GM06990 (cell line): Measurements from ENCODE around the gene SLC39A7.

ENCODE experiments used
- DNase-seq: peaks from one replicate; pipeline ENCODE4 v3.0.0-alpha.2; 2011; ENCODE audit not compliant: insufficient read length; ENCODE audit errors: extremely low read depth
- H3K27me3 ChIP-seq: replicated peaks from 2 replicates; pipeline ENCODE4 v1.6.0; 2011; ENCODE audit warnings: low read length; ENCODE audit not compliant: control insufficient read depth, insufficient read depth
- H3K36me3 ChIP-seq: 2 replicates; pipeline ENCODE4 v1.5.1; 2011; ENCODE audit warnings: low read length; ENCODE audit not compliant: control insufficient read depth, insufficient read depth
- H3K4me3 ChIP-seq: replicated peaks from 2 replicates; pipeline ENCODE4 v1.5.1; 2011; ENCODE audit warnings: low read depth, mild to moderate bottlenecking, control low read depth, low read length
- TF ChIP-seq, protein P1 (sequence below): IDR thresholded peaks from 2 replicates; pipeline ENCODE4 v1.5.1; 2011; ENCODE audit warnings: low read length, control low read depth, mild to moderate bottlenecking, inconsistent platforms; ENCODE audit not compliant: insufficient read depth, poor library complexity, severe bottlenecking

SLC39A7 gene

DNA sequence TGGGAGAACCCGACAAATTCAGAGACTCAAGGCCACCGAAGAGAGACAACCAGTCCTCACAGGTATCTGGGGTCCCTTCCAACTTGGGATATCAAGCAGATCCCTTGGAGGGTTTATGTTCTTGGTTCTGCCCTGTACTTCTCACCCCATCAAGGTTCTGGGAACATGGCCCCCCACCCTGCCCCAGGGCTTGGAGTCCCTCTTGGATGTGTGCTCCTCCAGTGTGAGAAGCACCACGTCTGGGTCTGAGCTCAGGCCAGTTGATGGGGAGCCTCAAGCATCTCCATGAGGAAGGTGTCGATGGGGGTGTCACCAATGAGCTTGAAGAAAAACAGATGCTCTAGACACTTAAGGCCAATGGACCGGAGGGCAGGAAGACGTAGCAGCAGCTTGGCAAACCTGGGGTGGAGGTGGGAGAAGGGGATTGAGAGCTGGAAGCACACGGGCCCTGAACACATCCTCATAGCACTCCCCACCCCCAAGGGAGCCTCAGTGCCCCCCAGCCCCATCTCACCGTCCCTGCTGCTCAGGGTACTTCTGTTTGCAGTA, 6.2 kb upstream of the SLC39A7 start:
- H3K36me3 ChIP-seq: peaks cover 16% of the 10 kb centered on the region
- TF ChIP-seq, protein P1, sequence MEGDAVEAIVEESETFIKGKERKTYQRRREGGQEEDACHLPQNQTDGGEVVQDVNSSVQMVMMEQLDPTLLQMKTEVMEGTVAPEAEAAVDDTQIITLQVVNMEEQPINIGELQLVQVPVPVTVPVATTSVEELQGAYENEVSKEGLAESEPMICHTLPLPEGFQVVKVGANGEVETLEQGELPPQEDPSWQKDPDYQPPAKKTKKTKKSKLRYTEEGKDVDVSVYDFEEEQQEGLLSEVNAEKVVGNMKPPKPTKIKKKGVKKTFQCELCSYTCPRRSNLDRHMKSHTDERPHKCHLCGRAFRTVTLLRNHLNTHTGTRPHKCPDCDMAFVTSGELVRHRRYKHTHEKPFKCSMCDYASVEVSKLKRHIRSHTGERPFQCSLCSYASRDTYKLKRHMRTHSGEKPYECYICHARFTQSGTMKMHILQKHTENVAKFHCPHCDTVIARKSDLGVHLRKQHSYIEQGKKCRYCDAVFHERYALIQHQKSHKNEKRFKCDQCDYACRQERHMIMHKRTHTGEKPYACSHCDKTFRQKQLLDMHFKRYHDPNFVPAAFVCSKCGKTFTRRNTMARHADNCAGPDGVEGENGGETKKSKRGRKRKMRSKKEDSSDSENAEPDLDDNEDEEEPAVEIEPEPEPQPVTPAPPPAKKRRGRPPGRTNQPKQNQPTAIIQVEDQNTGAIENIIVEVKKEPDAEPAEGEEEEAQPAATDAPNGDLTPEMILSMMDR: no peak
- H3K27me3 ChIP-seq: peaks cover 3% of the 10 kb centered on the region
- no peak overlapping the region for H3K4me3 ChIP-seq
- DNase-seq: no peak

DNA sequence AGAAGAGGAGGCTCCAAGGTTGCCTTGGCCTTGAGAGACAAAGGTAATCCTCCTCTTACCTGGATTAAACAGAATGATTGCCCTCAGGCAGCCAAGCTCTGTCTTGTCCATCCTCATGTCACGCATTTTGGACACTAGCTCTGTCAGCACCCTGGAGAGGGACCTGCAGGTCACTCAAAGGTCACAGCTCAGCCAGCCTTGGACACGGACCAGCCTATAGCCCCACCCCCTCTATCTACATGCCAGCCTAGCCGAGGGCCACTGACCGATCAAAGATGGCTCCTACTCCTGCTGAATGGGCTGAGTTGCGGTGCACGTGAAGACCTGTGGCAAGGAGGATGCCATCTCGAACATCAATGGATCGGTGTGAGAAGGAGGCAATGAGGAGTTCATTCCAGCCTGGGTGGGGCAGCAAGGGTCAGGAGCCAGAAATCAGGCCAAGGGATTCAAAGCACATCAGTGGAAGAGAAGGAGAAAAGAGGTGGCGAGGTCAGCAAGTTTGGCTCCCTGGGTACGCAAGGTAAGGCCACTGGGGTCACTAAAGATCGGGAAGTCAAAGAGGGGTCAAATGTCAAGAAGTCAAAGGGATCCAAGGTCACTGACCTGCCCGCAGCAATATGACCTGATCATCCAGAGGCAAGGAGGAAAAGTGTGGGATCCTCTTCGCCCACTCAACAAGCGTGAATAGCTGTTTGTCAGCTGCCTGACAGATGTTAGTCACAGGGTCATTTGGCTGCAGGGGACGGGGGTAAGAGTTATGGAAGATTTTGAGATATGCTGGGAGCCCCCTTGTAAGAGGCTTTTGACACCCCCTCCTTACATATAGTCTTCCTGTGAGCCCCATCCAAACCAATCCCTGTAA, 5.1 kb upstream of the SLC39A7 start:
- TF ChIP-seq, protein P1: no peak
- DNase-seq: no peak
- Histone ChIP-seq H3K27me3 (peaks cover 3% of the 10 kb centered on the region), H3K36me3 (peaks cover 16% of the 10 kb centered on the region), H3K4me3 (no peak overlapping the region)

DNA sequence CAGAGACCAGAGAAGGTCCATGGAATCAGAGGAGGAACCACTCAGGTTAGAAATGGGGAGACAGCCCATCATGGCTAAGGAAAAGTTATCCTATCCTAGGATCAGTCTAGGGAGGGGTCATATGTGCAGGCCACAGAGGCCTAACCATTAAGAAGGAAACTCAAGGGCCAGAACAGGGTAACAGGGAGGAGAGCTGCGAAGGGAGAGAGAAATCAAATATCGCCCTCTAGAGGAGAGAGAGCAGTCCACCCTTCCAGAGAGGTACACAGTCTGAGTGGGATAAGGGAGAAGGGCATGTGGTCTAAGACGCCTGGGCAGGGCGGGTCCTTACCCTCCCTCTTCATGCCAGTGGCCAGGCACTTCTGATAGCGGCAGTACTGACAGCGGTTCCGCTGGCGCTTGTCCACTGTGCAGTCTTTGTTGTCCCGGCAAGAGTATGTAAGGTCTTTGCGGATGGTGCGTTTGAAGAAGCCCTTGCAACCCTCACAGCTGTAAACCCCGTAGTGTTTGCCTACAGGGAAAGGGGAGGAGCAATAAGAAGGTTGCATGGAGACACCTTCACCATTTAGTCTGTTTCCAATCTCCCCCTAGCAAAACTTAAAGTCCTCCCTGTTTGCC, 3.1 kb upstream of the SLC39A7 start:
- peak; percentile 40 for DNase-seq
- Histone ChIP-seq H3K36me3 (peaks cover 20% of the 10 kb centered on the region), H3K27me3 (no peaks in the 10 kb centered on the region), H3K4me3 (no peak overlapping the region)
- TF ChIP-seq, protein P1: peak; percentile 75

DNA sequence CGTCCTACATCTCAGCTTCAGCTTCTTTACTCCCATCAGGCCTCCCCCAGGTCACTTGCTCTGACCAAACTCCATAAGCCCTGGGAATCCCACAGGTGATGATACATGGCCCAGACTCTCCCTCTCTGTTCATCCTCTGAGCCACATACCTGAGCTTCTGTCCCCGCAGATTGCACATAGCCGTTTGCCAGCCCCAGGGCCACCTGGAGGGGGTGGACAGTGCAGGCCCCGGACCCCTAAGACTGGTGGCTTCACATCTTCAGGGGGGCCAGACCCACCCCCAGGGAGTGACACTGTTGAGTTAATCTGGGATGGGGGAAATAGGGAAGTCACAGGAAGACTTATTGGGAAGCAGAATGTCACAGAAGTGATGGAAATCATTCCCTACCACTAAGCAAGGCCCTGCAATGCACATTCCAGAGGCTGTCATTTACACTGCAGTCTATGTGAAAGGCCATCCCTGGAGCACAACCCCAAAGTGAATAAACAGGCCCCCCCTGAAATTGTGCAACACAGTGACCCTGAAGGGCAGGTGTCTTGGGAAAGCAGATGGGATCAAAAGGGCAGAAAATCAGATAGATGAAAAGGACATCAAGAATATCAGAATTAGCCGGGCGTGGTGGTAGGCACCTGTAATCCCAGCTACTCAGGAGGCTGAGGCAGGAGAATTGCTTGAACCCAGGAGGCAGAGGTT, 2.4 kb upstream of the SLC39A7 start:
- Histone ChIP-seq H3K27me3 (no peaks in the 10 kb centered on the region), H3K36me3 (peaks cover 24% of the 10 kb centered on the region)
- TF ChIP-seq, protein P1: no peak

DNA sequence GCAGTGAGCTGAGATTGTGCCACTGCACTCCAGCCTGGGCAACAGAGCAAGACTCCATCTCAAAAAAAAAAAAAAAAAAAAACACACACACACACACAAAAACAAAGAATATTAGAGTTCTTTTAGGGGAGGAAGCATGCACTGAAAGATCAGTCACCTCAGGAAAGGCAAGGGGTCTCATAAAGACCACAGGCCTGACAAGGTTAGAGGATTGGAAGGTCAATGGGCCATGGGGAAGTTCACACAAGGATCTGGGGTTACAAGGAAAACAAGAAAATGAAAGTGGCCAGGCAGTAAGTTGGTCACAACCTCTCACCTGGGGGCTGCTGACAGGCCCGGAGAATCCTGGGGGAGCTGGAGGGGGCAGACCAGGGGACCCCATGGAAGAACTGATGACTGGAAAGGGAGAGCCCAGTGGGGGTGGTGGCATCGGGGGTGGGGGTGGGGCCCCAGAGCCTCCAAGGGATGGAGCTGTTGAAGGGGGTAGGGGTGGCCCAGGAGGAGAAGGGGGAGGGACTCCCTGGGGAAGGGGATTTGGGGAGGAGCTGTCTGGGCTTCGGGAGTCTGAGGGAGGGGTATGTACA, 1.7 kb upstream of the SLC39A7 start:
- TF ChIP-seq, protein P1: no peak
- H3K36me3 ChIP-seq: peaks cover 30% of the 10 kb centered on the region
- DNase-seq: no peak
- no peaks in the 10 kb centered on the region for H3K27me3 ChIP-seq
- H3K4me3 ChIP-seq: peak overlapping the region; percentile 97

More for the DNA sequence above, 2.4 kb upstream of the SLC39A7 start:
- DNase-seq: no peak
- no peak overlapping the region for H3K4me3 ChIP-seq
